K562 (cell line): ENCODE results near the gene AQP9. TPM values are rescaled to one million over a fixed set of nuclear protein-coding genes. Genes with fewer than 3 reads are reported as not detected.

ENCODE experiments used
- ATAC-seq: fragments of 200-7000 bp; cut with Tn5 transposase; 3 replicates; pipeline ENCODE4 v1.9.1; 2020; ENCODE audit warnings: moderate library complexity
- BruUV-seq: library from RNA; stranded (reverse); fragments of 400-500 nt; replicated peaks from 2 replicates; lab custom pipeline; 2021; lab: Mats Ljungman, UMichigan
- CTCF ChIA-PET: fragments of 300-600 bp; formaldehyde crosslinking; extraction: SDS; loops from one replicate; lab custom pipeline; 2021; ENCODE audit warnings: low intra/inter-chr PET ratio; lab: Yijun Ruan, JAX
- POLR2A ChIA-PET: fragments of 300-600, 350-650 bp; sonication (Branson Sonifier 250); formaldehyde crosslinking; extraction: SDS; loops from one replicate; lab custom pipeline; 2021; ENCODE audit warnings: antibody characterized with exemption, inconsistent platforms; lab: Yijun Ruan, JAX
- DNase-seq, 4 experiments: peaks; one replicate each; pipeline versions ENCODE4 v3.0.0 to v3.0.0-alpha.2; 2011 to 2018; ENCODE audit warnings: low spot score in 3 of 4, mixed read lengths in 3 of 4; ENCODE audit errors: extremely low read depth in 1 of 4
- FAIRE-seq: peaks from 2 replicates; lab custom pipeline; 2011; peaks lifted over from hg19 to GRCh38; lab: Jason Lieb, UNC
- H2AFZ ChIP-seq: 2 replicates; pipeline ENCODE4 v1.6.0; 2011; ENCODE audit warnings: low read depth, low read length, control low read depth, inconsistent platforms
- H3K27ac ChIP-seq: fragments of 200-600 bp; 3 replicates; pipeline ENCODE4 v1.8.0; 2011; ENCODE audit warnings: low read depth, mild to moderate bottlenecking, control low read depth, inconsistent platforms, low read length, moderate library complexity, mixed read lengths; ENCODE audit errors: extremely low read depth
- H3K27me3 ChIP-seq, 2 experiments: fragments of 300-600 bp in 1 of 2; 2 replicates in 1 of 2; 3 replicates in 1 of 2; pipeline versions ENCODE4 v1.6.0 to v1.8.0; 2011; ENCODE audit warnings: inconsistent platforms in 2 of 2, low read length in 2 of 2, mild to moderate bottlenecking in 1 of 2, mixed read lengths in 1 of 2, moderate library complexity in 1 of 2; ENCODE audit not compliant: control insufficient read depth in 2 of 2, insufficient read depth in 2 of 2
- H3K36me3 ChIP-seq: fragments of 300-600 bp; 3 replicates; pipeline ENCODE4 v1.8.0; 2011; ENCODE audit warnings: mild to moderate bottlenecking, low read length, inconsistent platforms; ENCODE audit not compliant: control insufficient read depth, insufficient read depth
- H3K4me1 ChIP-seq, 2 experiments: fragments of 200-600 bp in 1 of 2; replicated peaks in 1 of 2; 2 replicates in 1 of 2; 3 replicates in 1 of 2; pipeline versions ENCODE4 v1.5.1 to v1.8.0; 2011; ENCODE audit warnings: inconsistent platforms in 2 of 2, low read length in 2 of 2, mild to moderate bottlenecking in 1 of 2, mixed read lengths in 1 of 2, moderate library complexity in 1 of 2; ENCODE audit not compliant: control insufficient read depth in 2 of 2, insufficient read depth in 2 of 2
- H3K4me2 ChIP-seq: 2 replicates; pipeline ENCODE4 v1.6.1; 2011; ENCODE audit warnings: low read length, control low read depth, inconsistent platforms, mixed read lengths; ENCODE audit not compliant: insufficient read depth
- H3K4me3 ChIP-seq: fragments of 200-600 bp; sonication (generic), shearing (Covaris generic); 2 replicates; pipeline ENCODE4 v1.5.1; 2016; ENCODE audit warnings: control low read depth, inconsistent platforms
- H3K79me2 ChIP-seq: fragments of 200-600 bp; 3 replicates; pipeline ENCODE4 v1.8.0; 2011; ENCODE audit warnings: low read length, inconsistent platforms; ENCODE audit not compliant: control insufficient read depth, insufficient read depth
- H3K9ac ChIP-seq, 2 experiments: 2 replicates each; pipeline versions ENCODE4 v1.6.0 to v1.6.1; 2011; ENCODE audit warnings: low read depth in 2 of 2, low read length in 2 of 2, control low read depth in 1 of 2, inconsistent platforms in 1 of 2, mild to moderate bottlenecking in 1 of 2, mixed read lengths in 1 of 2; ENCODE audit not compliant: insufficient read depth in 1 of 2
- H3K9me1 ChIP-seq: one replicate; pipeline ENCODE4 v1.6.0; 2011; ENCODE audit warnings: inconsistent platforms, mild to moderate bottlenecking, low read length, moderate library complexity; ENCODE audit not compliant: control insufficient read depth, insufficient read depth
- H3K9me3 ChIP-seq: replicated peaks from 2 replicates; pipeline ENCODE4 v1.5.1; 2011; ENCODE audit warnings: low read depth, low read length, inconsistent platforms; ENCODE audit not compliant: control insufficient read depth, insufficient read depth
- H4K20me1 ChIP-seq: replicated peaks from 2 replicates; pipeline ENCODE4 v1.6.1; 2011; ENCODE audit warnings: low read length, inconsistent platforms, mixed read lengths; ENCODE audit not compliant: control insufficient read depth, insufficient read depth
- FOXK2 ChIP-seq, 2 experiments: fragments of 450-650 bp; IDR thresholded peaks in 1 of 2; conservative IDR thresholded peaks in 1 of 2; 2 replicates each; pipeline ENCODE4 v1.6.1; 2016; ENCODE audit warnings: low read depth in 2 of 2, mild to moderate bottlenecking in 1 of 2
- HDAC1 ChIP-seq, 2 experiments: fragments of 450-650 bp; IDR thresholded peaks; 2 replicates each; pipeline ENCODE4 v1.6.1; 2016 to 2017; ENCODE audit warnings: inconsistent platforms in 1 of 2, mild to moderate bottlenecking in 1 of 2, moderate library complexity in 1 of 2
- L3MBTL2 ChIP-seq: fragments of 450-650 bp; IDR thresholded peaks from 2 replicates; pipeline ENCODE4 v1.6.1; 2016; ENCODE audit warnings: mild to moderate bottlenecking, moderate library complexity
- MCM3 ChIP-seq: fragments of 450-650 bp; IDR thresholded peaks from 2 replicates; pipeline ENCODE4 v1.6.1; 2016
- NR2C1 ChIP-seq, 2 experiments: fragments of 450-650 bp; IDR thresholded peaks; 2 replicates each; pipeline ENCODE4 v1.6.1; 2017; ENCODE audit warnings: mild to moderate bottlenecking in 2 of 2, antibody characterized with exemption in 1 of 2, inconsistent platforms in 1 of 2, missing compliant biosample characterization in 1 of 2, missing genetic modification characterization in 1 of 2
- WGBS: fragments of 100-300 bp; shearing (Covaris generic); methylation state at CpG from one replicate; pipeline ENCODE4 v1.1.6; 2016; ENCODE audit warnings: low coverage, mixed read lengths; ENCODE audit not compliant: insufficient coverage; ENCODE audit errors: missing lambda C conversion rate; 5-methylcytosine and 5-hydroxymethylcytosine counted together
- in situ Hi-C: fragments of 300-500 bp; cut with MboI; formaldehyde crosslinking; loops from 4 replicates; pipeline ENCODE4 v1.15.0; 2018; ENCODE audit warnings: inconsistent platforms, mixed read lengths
- intact Hi-C: fragments of 100-400 bp; cut with micrococcal nuclease; formaldehyde crosslinking; loops from 2 replicates; pipeline ENCODE4 v1.14.2; 2022
- polyA plus RNA-seq, 8 experiments: library from polyadenylated mRNA; depleted of rRNA in 4 of 8; stranded (reverse) in 5 of 8; unstranded in 3 of 8; fragments of >200 nt; fragmentation: Nextera tagmentation in 2 of 8; fragmentation: Illumina TruSeq in 1 of 8; extraction: Ambion mirVana in 2 of 8; extraction: Trizol in 1 of 8; gene quantifications; 2 replicates each; pipeline versions ENCODE4 v1.2.1 to v1.2.3, GENCODE V29; 2011 to 2014; ENCODE audit warnings: inconsistent platforms in 1 of 8, missing spikeins in 1 of 8
- total RNA-seq, 7 experiments: library from RNA; depleted of rRNA in 6 of 7; stranded (reverse); fragments of >200 nt in 6 of 7; fragmentation: Illumina TruSeq in 2 of 7; extraction: Trizol in 2 of 7; gene quantifications; 2 replicates each; pipeline versions ENCODE4 v1.2.1 to v1.2.3, GENCODE V29; 2011 to 2021; ENCODE audit warnings: low replicate concordance in 1 of 7
- TF ChIP-seq, protein P1 (sequence below): IDR thresholded peaks from 2 replicates; pipeline ENCODE4 v1.6.1; 2016; ENCODE audit warnings: missing genetic modification characterization, missing compliant biosample characterization
- TF ChIP-seq, protein P2 (sequence below): conservative IDR thresholded peaks from 2 replicates; pipeline ENCODE4 v1.6.1; 2011; ENCODE audit warnings: low read depth, mild to moderate bottlenecking, low read length; ENCODE audit not compliant: control insufficient read depth

Gene AQP9
- total and polyA plus RNA-seq, 9 of the 15 experiments (the other 6 are each of a cell fraction or from before 2014, with no cell fraction given) = 0.04 to 0.33 (median 0.07) TPM; not detected in 4

DNA sequence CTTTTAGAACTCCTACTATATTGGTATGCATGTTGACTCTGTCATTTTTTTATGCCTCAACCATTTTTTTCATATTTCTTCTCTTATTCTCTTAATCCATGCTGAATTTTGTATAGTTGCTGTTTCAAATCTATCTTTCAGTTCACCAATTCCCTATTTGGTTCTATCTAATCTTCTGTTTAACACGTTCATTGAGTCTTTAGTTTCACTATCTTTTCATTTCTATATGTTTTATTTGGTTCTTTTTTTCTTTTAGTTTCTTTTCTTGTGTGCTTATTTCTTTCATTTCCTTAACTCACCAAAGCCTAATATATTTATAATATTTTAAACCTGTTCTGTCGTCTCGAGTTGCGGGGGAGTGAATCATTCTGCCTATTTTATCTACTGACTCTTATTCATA is 8.0 kb downstream of the AQP9 start:
- intact Hi-C loops = no loop called here
- Histone ChIP-seq H3K27ac (no peak overlapping the region), H3K4me1 (peaks cover 0 to 17% of the 10 kb centered on the region in 2 experiments; a peak in 2 of 5 replicates), H3K4me2 (no peak overlapping the region), H3K9me3 (no peaks in the 10 kb centered on the region), H3K36me3 (no peaks in the 10 kb centered on the region), H2AFZ (peak overlapping the region; percentile 70), H3K79me2 (no peaks in the 10 kb centered on the region), H3K9me1 (no peaks in the 10 kb centered on the region), H3K27me3 (no peaks in the 10 kb centered on the region), H3K9ac (no peak overlapping the region), H3K4me3 (no peak overlapping the region), H4K20me1 (no peaks in the 10 kb centered on the region)
- in situ Hi-C loops = no loop called here
- ATAC-seq = no peak
- no peak for FAIRE-seq
- TF ChIP-seq MCM3 (no peak), FOXK2 (conservative IDR thresholded peaks at IDR 0.05 in 1 of 2, IDR thresholded peaks at IDR 0.05 in 1 of 2; ENCODE audit: low read depth in 2 of 2) (no peak)
- TF ChIP-seq, protein P1, sequence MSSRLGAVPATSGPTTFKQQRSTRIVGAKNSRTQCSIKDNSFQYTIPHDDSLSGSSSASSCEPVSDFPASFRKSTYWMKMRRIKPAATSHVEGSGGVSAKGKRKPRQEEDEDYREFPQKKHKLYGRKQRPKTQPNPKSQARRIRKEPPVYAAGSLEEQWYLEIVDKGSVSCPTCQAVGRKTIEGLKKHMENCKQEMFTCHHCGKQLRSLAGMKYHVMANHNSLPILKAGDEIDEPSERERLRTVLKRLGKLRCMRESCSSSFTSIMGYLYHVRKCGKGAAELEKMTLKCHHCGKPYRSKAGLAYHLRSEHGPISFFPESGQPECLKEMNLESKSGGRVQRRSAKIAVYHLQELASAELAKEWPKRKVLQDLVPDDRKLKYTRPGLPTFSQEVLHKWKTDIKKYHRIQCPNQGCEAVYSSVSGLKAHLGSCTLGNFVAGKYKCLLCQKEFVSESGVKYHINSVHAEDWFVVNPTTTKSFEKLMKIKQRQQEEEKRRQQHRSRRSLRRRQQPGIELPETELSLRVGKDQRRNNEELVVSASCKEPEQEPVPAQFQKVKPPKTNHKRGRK (tag) = peak; percentile 42; the same call in 1 of the 2 replicates
- ChIA-PET CTCF (no interaction called here), POLR2A (no interaction called here)
- no TSS peak for BruUV-seq
- 71% methylated on average over 4 of the region's 4 CpGs for WGBS
- DNase-seq = no peak

DNA sequence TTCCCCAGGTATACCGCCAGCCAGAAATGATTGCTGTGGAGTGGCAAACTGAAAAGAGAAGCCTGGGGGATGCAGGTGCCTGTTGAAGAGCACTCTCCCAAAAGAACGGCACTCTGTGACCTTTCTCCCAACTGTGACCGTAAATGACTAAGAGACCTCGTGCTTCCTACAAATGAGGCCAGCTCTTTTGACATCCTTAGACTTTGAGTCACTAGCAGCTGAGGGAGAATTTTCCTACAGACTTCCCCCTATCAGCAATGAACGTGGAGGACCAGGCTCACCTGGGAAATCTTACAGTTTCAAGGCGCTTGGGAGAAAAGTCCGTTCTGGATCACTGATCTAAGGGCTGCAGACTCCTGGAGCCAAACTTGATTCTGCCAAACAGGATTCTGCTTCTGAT is 8.6 kb downstream of the AQP9 start:
- no peak for FAIRE-seq
- POLR2A ChIA-PET = no interaction called here
- TF ChIP-seq, protein P2, sequence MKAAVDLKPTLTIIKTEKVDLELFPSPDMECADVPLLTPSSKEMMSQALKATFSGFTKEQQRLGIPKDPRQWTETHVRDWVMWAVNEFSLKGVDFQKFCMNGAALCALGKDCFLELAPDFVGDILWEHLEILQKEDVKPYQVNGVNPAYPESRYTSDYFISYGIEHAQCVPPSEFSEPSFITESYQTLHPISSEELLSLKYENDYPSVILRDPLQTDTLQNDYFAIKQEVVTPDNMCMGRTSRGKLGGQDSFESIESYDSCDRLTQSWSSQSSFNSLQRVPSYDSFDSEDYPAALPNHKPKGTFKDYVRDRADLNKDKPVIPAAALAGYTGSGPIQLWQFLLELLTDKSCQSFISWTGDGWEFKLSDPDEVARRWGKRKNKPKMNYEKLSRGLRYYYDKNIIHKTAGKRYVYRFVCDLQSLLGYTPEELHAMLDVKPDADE = no peak
- TF ChIP-seq HDAC1 (IDR thresholded peaks at IDR 0.05) = no peak
- TF ChIP-seq L3MBTL2 = peak; percentile 79
- TF ChIP-seq NR2C1 (IDR thresholded peaks at IDR 0.05) = no peak
- TF ChIP-seq NR2C1 (tag; IDR thresholded peaks at IDR 0.05) = 0 out of 2 replicates have a peak, but pooled peaks have one; percentile 11

More for the DNA sequence above, 8.6 kb downstream of the AQP9 start:
- Histone ChIP-seq H3K4me1 (peaks cover 0 to 16% of the 10 kb centered on the region in 2 experiments; a peak in 2 of 5 replicates), H3K4me3 (no peak overlapping the region), H3K27me3 (no peaks in the 10 kb centered on the region), H3K36me3 (no peaks in the 10 kb centered on the region), H3K9ac (no peak overlapping the region), H3K4me2 (no peak overlapping the region), H2AFZ (peak overlapping the region; percentile 70), H3K9me3 (no peaks in the 10 kb centered on the region), H3K27ac (no peak overlapping the region), H3K79me2 (no peaks in the 10 kb centered on the region), H3K9me1 (no peaks in the 10 kb centered on the region), H4K20me1 (no peaks in the 10 kb centered on the region)
- intact Hi-C loops = no loop called here
- in situ Hi-C loops = no loop called here
- WGBS = 62% methylated on average over 7 of the region's 7 CpGs
- ATAC-seq (no peak), DNase-seq (no peak)
- CTCF ChIA-PET = no interaction called here
- BruUV-seq = no TSS peak
